Measurements from ENCODE around the gene CAMKV.

- no peak for TF ChIP-seq POLR2AphosphoS5 (IDR thresholded peaks at IDR 0.05)
- TF ChIP-seq CTCF (IDR thresholded peaks at IDR 0.05): no peak
These were observed 9.0 kb upstream of the CAMKV start for GRCh38 chr3:49878686-49879085.
